Trophoblast cell (in vitro differentiated cells and primary cell): Measurements from ENCODE around the gene CHD6.

ENCODE experiments used
- DNase-seq, 2 donors: peaks; one replicate each; pipeline ENCODE4 v3.0.0-alpha.2; 2016
- H2AFZ ChIP-seq: 2 replicates; pipeline ENCODE4 v1.6.1; 2013; ENCODE audit warnings: low read length, moderate library complexity, mild to moderate bottlenecking; ENCODE audit not compliant: insufficient read depth, poor library complexity
- H2AK5ac ChIP-seq: 2 replicates; pipeline ENCODE4 v1.6.1; 2013; ENCODE audit warnings: mild to moderate bottlenecking, low read length
- H2BK120ac ChIP-seq: 2 replicates; pipeline ENCODE4 v1.6.1; 2013; ENCODE audit warnings: low read length, mild to moderate bottlenecking, moderate library complexity; ENCODE audit not compliant: insufficient read depth, poor library complexity
- H2BK12ac ChIP-seq: 2 replicates; pipeline ENCODE4 v1.6.1; 2013; ENCODE audit warnings: mild to moderate bottlenecking, low read length, moderate library complexity
- H2BK5ac ChIP-seq: 2 replicates; pipeline ENCODE4 v1.6.1; 2013; ENCODE audit warnings: low read length, low read depth, moderate library complexity, mild to moderate bottlenecking; ENCODE audit not compliant: poor library complexity
- H3K14ac ChIP-seq: 2 replicates; pipeline ENCODE4 v1.6.1; 2013; ENCODE audit warnings: mild to moderate bottlenecking, low read length
- H3K18ac ChIP-seq: 2 replicates; pipeline ENCODE4 v1.6.1; 2013; ENCODE audit warnings: mild to moderate bottlenecking, low read length
- H3K23ac ChIP-seq: 2 replicates; pipeline ENCODE4 v1.6.1; 2013; ENCODE audit warnings: low read length
- H3K27ac ChIP-seq: 2 replicates; pipeline ENCODE4 v1.5.1; 2013; ENCODE audit warnings: low read depth, mild to moderate bottlenecking, inconsistent platforms, low read length, moderate library complexity
- H3K27me3 ChIP-seq: 2 replicates; pipeline ENCODE4 v1.6.1; 2013; ENCODE audit warnings: inconsistent platforms, mild to moderate bottlenecking, low read length, moderate library complexity; ENCODE audit not compliant: insufficient read depth
- H3K36me3 ChIP-seq, 2 experiments: 1 replicate in 1 of 2; 2 replicates in 1 of 2; pipeline ENCODE4 v1.6.1; 2013; ENCODE audit warnings: low read length in 2 of 2, mild to moderate bottlenecking in 2 of 2, moderate library complexity in 1 of 2; ENCODE audit not compliant: insufficient read depth in 2 of 2, control insufficient read depth in 1 of 2
- H3K4ac ChIP-seq: 2 replicates; pipeline ENCODE4 v1.6.1; 2013; ENCODE audit warnings: low read depth, mild to moderate bottlenecking, low read length, moderate library complexity
- H3K4me1 ChIP-seq, 2 experiments: 1 replicate in 1 of 2; 2 replicates in 1 of 2; pipeline ENCODE4 v1.6.1; 2013; ENCODE audit warnings: low read length in 2 of 2, mild to moderate bottlenecking in 2 of 2, moderate library complexity in 1 of 2; ENCODE audit not compliant: insufficient read depth in 2 of 2, control insufficient read depth in 1 of 2
- H3K4me2 ChIP-seq: 2 replicates; pipeline ENCODE4 v1.6.1; 2013; ENCODE audit warnings: inconsistent platforms, mild to moderate bottlenecking, low read length, moderate library complexity
- H3K4me3 ChIP-seq: 2 replicates; pipeline ENCODE4 v1.5.1; 2013; ENCODE audit warnings: mild to moderate bottlenecking, low read depth, low read length, inconsistent platforms
- H3K79me1 ChIP-seq: one replicate; pipeline ENCODE4 v1.6.1; 2013; ENCODE audit warnings: low read length
- H3K79me2 ChIP-seq: 2 replicates; pipeline ENCODE4 v1.6.1; 2013; ENCODE audit warnings: low read length, mild to moderate bottlenecking; ENCODE audit not compliant: control insufficient read depth, insufficient read depth, poor library complexity
- H3K9ac ChIP-seq: 2 replicates; pipeline ENCODE4 v1.6.1; 2013; ENCODE audit warnings: mild to moderate bottlenecking, low read length
- H3K9me3 ChIP-seq: 2 replicates; pipeline ENCODE4 v1.6.1; 2013; ENCODE audit warnings: low read depth, mild to moderate bottlenecking, control low read depth, inconsistent platforms, low read length; ENCODE audit not compliant: insufficient read depth
- H4K12ac ChIP-seq: 2 replicates; pipeline ENCODE4 v1.6.1; 2013; ENCODE audit warnings: low read depth, mild to moderate bottlenecking, low read length, moderate library complexity
- H4K8ac ChIP-seq: 2 replicates; pipeline ENCODE4 v1.6.1; 2013; ENCODE audit warnings: low read depth, mild to moderate bottlenecking, low read length, moderate library complexity
- H4K91ac ChIP-seq: one replicate; pipeline ENCODE4 v1.6.1; 2013; ENCODE audit warnings: low read depth, mild to moderate bottlenecking, low read length, moderate library complexity
- WGBS: extraction: QIAGEN DNeasy Blood & Tissue Kit; methylation state at CpG from one replicate; pipeline ENCODE4 v1.1.7; 2013; ENCODE audit warnings: missing lambda C conversion rate; ENCODE audit not compliant: insufficient read length, insufficient coverage; ENCODE audit errors: extremely low coverage; 5-methylcytosine and 5-hydroxymethylcytosine counted together

The CHD6 gene

DNA sequence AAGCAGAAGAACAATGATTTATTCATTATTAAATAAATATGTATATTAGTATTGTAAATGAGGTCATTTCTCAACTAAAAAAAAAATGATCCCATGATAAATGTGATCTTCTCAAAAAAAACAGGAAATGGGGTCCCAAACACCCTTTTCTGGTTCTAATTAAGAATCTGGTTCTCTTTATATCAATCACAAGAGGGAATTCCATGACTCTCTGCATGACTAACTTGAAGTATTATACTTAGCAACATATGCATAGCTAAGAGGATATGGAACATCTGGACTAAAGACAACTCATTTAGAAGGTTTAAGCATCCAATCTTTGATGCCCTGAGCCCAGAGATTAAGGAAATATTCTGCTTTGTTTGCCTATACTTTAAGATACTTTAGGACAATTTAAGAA, 161.8 kb downstream of the CHD6 start:
- H2BK5ac ChIP-seq: no peak overlapping the region
- H4K8ac ChIP-seq: no peak overlapping the region
- H3K27ac ChIP-seq: no peak overlapping the region
- no peak overlapping the region for H2BK12ac ChIP-seq
- no peak overlapping the region for H3K9ac ChIP-seq
- H3K36me3 ChIP-seq: peaks cover 25 to 43% of the 10 kb centered on the region in 2 experiments
- H3K4ac ChIP-seq: no peak overlapping the region
- H3K14ac ChIP-seq: no peak overlapping the region
- H3K79me2 ChIP-seq: no peaks in the 10 kb centered on the region
- H3K9me3 ChIP-seq: peaks cover 4% of the 10 kb centered on the region
- H4K91ac ChIP-seq: no peak overlapping the region
- no peaks in the 10 kb centered on the region for H3K4me1 ChIP-seq
- DNase-seq: no peak
- no peaks in the 10 kb centered on the region for H3K27me3 ChIP-seq
- H2AK5ac ChIP-seq: no peak overlapping the region
- no peak overlapping the region for H3K18ac ChIP-seq
- H3K79me1 ChIP-seq: no peaks in the 10 kb centered on the region
- H2AFZ ChIP-seq: no peak overlapping the region
- H4K12ac ChIP-seq: no peak overlapping the region
- no peak overlapping the region for H3K4me2 ChIP-seq
- no peak overlapping the region for H2BK120ac ChIP-seq
- H3K4me3 ChIP-seq: no peak overlapping the region
- no peak overlapping the region for H3K23ac ChIP-seq

DNA sequence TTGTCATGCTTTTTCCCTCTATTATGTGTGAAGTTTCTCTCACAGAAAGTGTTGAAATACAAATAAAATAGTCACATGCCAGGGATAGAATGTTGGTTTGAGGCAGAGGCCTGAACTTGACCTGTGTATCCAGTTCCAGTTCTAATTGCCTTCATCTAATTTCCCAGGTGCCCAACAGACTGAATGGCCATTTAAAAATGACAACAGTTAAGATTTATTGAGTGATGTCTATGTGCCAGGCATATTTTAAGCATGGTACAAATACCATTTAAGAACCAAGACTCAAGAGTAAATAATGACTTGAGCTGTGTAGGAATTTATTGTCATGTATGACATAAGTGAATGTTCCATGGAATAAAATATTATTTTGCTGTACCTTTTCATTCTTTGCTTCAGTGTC, 163.9 kb downstream of the CHD6 start:
- Histone ChIP-seq H2AFZ (no peak overlapping the region), H3K23ac (no peak overlapping the region), H3K9me3 (no peaks in the 10 kb centered on the region), H3K27me3 (no peaks in the 10 kb centered on the region), H3K9ac (no peak overlapping the region), H4K12ac (no peak overlapping the region), H2AK5ac (no peak overlapping the region), H3K4me1 (no peaks in the 10 kb centered on the region), H2BK5ac (no peak overlapping the region), H3K4me3 (no peak overlapping the region), H2BK12ac (no peak overlapping the region), H2BK120ac (no peak overlapping the region), H3K18ac (no peak overlapping the region), H3K79me1 (no peaks in the 10 kb centered on the region), H3K36me3 (peaks cover 28 to 52% of the 10 kb centered on the region in 2 experiments), H4K91ac (no peak overlapping the region), H3K27ac (no peak overlapping the region), H3K79me2 (no peaks in the 10 kb centered on the region), H4K8ac (no peak overlapping the region), H3K4me2 (no peak overlapping the region), H3K14ac (no peak overlapping the region), H3K4ac (no peak overlapping the region)
- no peak for DNase-seq

DNA sequence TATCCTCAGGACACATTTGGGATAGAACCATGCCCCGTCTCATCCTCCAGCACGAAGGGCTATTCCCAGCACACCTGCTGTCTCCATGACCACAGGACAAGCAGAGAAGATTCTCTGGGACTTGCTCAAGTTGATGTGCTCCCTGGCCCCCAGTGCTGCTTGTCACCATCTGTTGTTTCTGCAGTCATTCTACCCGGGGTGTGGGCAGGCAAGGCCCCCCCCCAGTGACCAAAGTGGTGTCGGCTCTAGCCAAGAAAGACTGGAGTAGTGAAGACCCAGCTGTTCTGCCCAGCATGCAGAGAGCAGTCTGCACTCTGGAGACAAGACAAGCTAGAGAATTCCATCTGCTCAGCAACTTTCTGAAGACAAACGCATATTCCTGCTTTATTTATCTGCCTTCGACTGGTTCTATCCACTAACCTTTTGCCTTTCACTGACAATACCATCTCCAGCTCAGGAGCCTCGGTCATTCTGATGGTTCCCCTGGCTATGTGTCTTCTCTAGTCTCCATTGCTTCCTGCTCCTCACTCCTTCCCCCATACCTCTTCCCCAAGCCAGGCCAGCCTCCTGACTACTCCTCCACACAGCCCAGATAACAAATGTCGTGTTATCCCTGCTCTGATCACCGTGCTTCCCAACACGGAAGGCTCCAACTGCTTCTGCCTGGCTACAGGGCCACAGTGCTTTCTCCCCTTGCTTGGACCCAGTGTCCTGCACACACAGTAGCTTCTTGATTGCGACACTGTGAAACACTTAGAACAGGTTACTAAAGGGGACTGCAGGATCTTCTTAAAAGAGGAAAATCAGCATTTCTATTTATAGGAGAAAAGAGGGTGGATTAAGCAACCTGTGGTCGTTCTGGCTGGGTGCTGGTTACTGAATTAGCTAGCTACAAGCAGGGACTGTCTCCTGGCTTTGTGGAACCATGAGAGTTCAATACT, 164.9 kb downstream of the CHD6 start:
- H2BK5ac ChIP-seq: no peak overlapping the region
- no peak overlapping the region for H4K8ac ChIP-seq
- no peak overlapping the region for H2AFZ ChIP-seq
- H3K9ac ChIP-seq: no peak overlapping the region
- no peak overlapping the region for H4K12ac ChIP-seq
- no peak overlapping the region for H2BK120ac ChIP-seq
- no peak overlapping the region for H3K4me2 ChIP-seq
- H3K79me1 ChIP-seq: no peaks in the 10 kb centered on the region
- H3K4me1 ChIP-seq: no peaks in the 10 kb centered on the region
- peaks cover 24 to 54% of the 10 kb centered on the region in 2 experiments for H3K36me3 ChIP-seq
- H3K14ac ChIP-seq: no peak overlapping the region
- no peaks in the 10 kb centered on the region for H3K9me3 ChIP-seq
- no peak overlapping the region for H3K4me3 ChIP-seq
- no peak overlapping the region for H2AK5ac ChIP-seq
- H3K23ac ChIP-seq: no peak overlapping the region
- no peak overlapping the region for H3K18ac ChIP-seq
- no peak overlapping the region for H3K27ac ChIP-seq
- H2BK12ac ChIP-seq: no peak overlapping the region
- H4K91ac ChIP-seq: no peak overlapping the region
- DNase-seq: no peak
- no CpG with 5 or more reads among the region's 12 CpGs for WGBS
- H3K79me2 ChIP-seq: no peaks in the 10 kb centered on the region
- no peak overlapping the region for H3K4ac ChIP-seq
- H3K27me3 ChIP-seq: no peaks in the 10 kb centered on the region

DNA sequence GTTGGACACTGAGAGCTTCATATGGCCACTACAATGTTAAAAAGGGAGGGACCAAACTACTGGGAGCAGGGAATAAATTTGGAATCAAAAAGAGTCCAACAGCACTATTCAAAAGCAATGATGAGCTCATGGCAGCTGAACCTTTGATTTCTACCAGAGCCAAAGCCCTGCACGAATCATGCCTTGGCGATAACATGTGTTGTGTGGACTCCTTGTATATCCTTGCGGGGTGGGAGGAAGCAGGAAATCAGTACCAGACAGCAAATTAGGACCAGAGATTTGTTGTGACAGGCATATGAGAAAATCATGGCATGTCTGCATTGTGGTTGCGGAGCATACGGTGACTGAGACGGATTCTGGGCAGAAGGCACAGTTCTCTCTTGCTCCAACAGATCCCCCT, 166.0 kb downstream of the CHD6 start:
- no peak overlapping the region for H3K4ac ChIP-seq
- H3K4me3 ChIP-seq: no peak overlapping the region
- no peak overlapping the region for H3K27ac ChIP-seq
- no peaks in the 10 kb centered on the region for H3K4me1 ChIP-seq
- no peak overlapping the region for H2BK12ac ChIP-seq
- no peak overlapping the region for H3K14ac ChIP-seq
- no peak overlapping the region for H4K8ac ChIP-seq
- no peaks in the 10 kb centered on the region for H3K79me2 ChIP-seq
- no peak overlapping the region for H4K12ac ChIP-seq
- H3K9ac ChIP-seq: no peak overlapping the region
- DNase-seq: no peak
- H3K18ac ChIP-seq: no peak overlapping the region
- no peaks in the 10 kb centered on the region for H3K27me3 ChIP-seq
- H2AK5ac ChIP-seq: no peak overlapping the region
- H3K36me3 ChIP-seq: peaks cover 25 to 56% of the 10 kb centered on the region in 2 experiments
- no peak overlapping the region for H3K23ac ChIP-seq
- no CpG with 5 or more reads among the region's 6 CpGs for WGBS
- no peak overlapping the region for H2AFZ ChIP-seq
- H3K9me3 ChIP-seq: no peaks in the 10 kb centered on the region
- H3K79me1 ChIP-seq: no peaks in the 10 kb centered on the region
- no peak overlapping the region for H2BK5ac ChIP-seq
- H4K91ac ChIP-seq: no peak overlapping the region
- H3K4me2 ChIP-seq: no peak overlapping the region
- no peak overlapping the region for H2BK120ac ChIP-seq
